Measurements from ENCODE around the gene AGAP3. TPM values are rescaled to one million over a fixed set of nuclear protein-coding genes. Genes with fewer than 3 reads are reported as not detected.

Gene AGAP3
- total RNA-seq, 8 experiments from 2014 or later, result 34.1 to 84.7 (median 57.2) TPM

DNA sequence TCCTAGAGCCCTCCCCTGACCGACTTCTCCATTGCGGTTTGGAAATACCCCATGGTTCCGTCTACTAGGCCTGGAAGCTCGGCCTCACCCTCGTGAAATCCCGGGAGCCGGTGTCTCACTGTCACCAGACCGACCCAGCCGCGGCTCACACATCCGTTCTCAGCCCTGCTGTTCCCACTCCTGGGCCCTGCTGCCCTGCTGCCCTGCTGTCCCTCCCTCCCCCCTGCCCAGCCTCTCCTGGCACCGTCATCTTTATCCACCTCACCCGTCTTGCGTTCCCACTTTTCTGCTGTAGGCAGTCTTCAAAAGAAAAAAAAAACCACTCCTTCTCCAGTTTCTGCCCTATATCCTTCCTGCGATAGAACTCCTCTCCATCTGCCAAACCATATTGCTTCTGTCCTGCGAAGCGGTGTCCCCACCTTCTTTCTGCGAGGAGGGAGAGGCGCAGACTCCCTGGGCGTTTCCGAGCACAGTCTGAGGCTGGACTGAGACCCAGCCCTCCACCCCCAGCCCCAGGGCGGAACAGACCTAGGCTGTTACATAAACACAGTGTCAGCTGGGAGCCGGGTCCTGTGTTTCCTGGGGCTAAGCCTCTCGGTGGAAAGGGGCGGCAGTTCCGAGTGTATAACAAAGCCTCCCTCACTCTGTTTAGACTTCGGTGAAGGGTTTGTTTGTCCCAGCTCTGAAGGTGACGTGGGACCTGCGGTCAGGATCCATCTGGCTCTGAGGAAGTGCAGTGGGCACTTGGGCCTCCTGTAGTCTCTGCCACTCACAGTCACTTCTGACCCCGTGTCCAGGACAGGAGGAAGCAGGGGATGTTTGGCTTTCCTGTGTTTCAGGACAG is 2.8 kb downstream of the AGAP3 start:
- in situ Hi-C loops (cut with MboI; ENCODE audit: low pct_unique_long_range_greater_than_20kb in 2 of 9, low sequenced_read_pairs in 9 of 9, unreplicated experiment in 9 of 9), result no loop called here
- WGBS, 10 experiments, result 0 to 31% (median 15%) methylated on average over 1 to 14 of the region's 30 CpGs; no CpG with 5 or more reads in 2 of the 10 experiments
- ATAC-seq (replicated peaks in 6 of 8), result peak; percentile 23 to 56 (median 46)
- Histone ChIP-seq H3K4me1 (replicated peaks in 1 of 2) (peaks cover 22 to 27% of the 10 kb centered on the region in 2 donors), H3K4me3 (peak overlapping the region; percentile 54 to 87 (median 71)), H3K27ac (no peak overlapping the region)

DNA sequence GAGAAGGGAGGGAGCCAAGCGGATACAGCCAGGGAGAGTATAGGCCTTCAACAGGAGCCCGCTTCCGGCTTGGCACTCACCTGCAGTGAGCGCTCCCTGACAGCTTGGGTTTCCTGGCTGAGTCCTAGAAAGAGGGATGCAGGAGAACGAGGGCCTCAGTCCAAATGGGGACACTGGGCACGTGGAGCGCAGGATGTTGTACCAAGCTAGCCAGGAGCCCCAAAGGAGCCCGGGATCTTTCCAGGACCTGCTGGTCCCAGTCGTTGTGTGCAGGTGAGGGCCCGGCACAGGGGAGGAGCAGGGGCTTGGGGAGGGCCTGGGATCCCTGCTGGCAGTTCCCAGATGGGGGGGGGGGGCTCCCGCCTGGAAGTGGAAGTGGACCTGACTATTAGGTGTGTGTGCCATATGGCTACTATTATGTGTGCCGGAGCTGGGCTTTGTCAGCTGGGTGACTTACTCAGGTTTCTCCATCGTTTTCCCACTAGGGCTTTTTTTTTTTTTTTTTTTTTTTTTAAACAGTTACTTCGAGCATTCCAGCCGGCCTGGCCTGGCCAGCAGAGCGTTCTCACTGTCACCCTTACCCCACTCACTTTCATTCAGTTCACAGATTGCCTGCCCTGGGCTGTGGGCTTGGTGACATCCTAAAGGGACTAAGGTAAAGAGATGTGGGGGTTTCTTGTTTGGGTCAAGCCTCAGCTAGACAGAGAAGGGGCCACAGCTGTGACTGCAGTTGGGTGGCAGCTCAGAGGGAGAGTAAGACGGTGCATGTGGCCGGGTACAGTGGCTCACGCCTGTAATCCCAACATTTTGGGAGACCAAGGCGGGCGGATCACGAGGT is 3.8 kb downstream of the AGAP3 start:
- in situ Hi-C loops (cut with MboI; ENCODE audit: low pct_unique_long_range_greater_than_20kb in 2 of 9, low sequenced_read_pairs in 9 of 9, unreplicated experiment in 9 of 9), result no loop called here
- no peak overlapping the region for H3K27ac ChIP-seq
- no peak for ATAC-seq (replicated peaks in 6 of 8)
- H3K4me3 ChIP-seq, result no peak overlapping the region
- peaks cover 22 to 27% of the 10 kb centered on the region in 2 donors for H3K4me1 ChIP-seq (replicated peaks in 1 of 2)
- WGBS, 10 experiments, result 68 to 100% (median 89%) methylated on average over 1 to 7 of the region's 22 CpGs; no CpG with 5 or more reads in 3 of the 10 experiments

DNA sequence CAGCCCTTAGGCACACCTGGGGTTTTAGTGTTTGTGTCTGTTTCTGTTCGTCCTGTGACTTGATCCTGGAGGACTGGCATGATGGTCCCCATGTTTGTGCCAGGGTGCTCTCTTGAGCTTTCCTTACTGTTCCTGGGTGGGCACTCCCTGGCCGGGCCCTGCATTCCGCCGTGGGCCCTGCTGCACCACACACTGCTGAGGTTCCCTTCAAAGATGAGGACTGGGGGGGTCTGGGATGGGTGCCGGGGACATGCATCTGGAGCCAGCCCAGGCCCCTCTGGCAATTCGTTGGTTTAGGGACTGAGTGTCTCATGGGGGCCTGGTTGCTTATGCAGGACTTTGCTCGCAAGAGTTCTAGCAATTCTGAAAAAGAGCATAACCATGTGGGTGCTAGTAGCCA is 4.7 kb downstream of the AGAP3 start:
- in situ Hi-C loops (cut with MboI; ENCODE audit: low pct_unique_long_range_greater_than_20kb in 2 of 9, low sequenced_read_pairs in 9 of 9, unreplicated experiment in 9 of 9), result no loop called here
- H3K4me1 ChIP-seq (replicated peaks in 1 of 2), result peaks cover 20 to 22% of the 10 kb centered on the region in 2 donors
- ATAC-seq (replicated peaks in 6 of 8), result no peak
- no peak overlapping the region for H3K27ac ChIP-seq
- H3K4me3 ChIP-seq, result no peak overlapping the region
- WGBS, 10 experiments, result 80 to 100% (median 83%) methylated on average over 1 to 2 of the region's 7 CpGs; no CpG with 5 or more reads in 7 of the 10 experiments

DNA sequence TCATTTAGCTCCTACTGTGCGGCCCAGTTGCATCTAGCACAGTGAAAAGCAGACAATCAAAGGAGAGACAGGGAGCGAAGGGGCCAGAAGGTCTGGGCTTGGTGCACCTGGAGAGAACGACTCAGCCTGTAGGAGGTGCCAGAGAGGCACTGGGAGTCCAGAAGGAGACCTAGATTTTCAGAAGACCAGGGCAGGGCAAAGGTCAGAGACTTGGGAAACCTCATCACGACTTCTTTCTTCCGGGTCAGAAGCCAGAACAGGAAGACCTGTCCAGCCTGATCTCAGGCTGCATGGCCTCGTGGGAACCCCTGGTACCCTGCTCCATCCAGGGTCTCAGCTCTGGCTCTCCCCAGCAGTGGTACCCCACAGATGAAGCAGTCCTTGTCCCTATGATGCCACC is 5.2 kb downstream of the AGAP3 start:
- in situ Hi-C loops (cut with MboI; ENCODE audit: low pct_unique_long_range_greater_than_20kb in 2 of 9, low sequenced_read_pairs in 9 of 9, unreplicated experiment in 9 of 9), result no loop called here
- Histone ChIP-seq H3K4me1 (replicated peaks in 1 of 2) (peaks cover 20 to 22% of the 10 kb centered on the region in 2 donors), H3K27ac (no peak overlapping the region), H3K4me3 (no peak overlapping the region)
- no peak for ATAC-seq (replicated peaks in 6 of 8)
- 8 to 86% (median 48%) methylated on average over 1 to 4 of the region's 6 CpGs; no CpG with 5 or more reads in 3 of the 10 experiments for WGBS, 10 experiments

DNA sequence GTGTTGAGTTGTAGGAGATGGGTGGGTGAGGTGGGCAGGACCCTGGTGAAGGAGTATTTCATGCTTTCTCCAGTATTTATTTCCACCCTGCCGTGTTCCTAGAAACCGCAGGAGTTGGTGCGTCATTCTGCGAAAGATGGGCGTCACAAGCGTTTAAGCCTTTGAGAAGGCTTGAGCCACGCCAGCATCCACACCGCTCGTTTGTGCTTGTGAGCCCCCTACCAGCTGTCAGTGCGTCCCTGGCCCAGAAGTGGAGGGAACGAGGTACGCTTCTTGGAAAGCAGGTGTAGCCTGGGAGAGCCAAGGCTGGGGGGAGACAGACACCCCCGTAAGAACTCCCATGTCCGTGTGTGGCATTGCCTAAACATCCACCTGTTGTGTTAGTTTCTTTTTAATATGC is 5.7 kb downstream of the AGAP3 start:
- ATAC-seq (replicated peaks in 6 of 8), result no peak
- no peak overlapping the region for H3K4me3 ChIP-seq

DNA sequence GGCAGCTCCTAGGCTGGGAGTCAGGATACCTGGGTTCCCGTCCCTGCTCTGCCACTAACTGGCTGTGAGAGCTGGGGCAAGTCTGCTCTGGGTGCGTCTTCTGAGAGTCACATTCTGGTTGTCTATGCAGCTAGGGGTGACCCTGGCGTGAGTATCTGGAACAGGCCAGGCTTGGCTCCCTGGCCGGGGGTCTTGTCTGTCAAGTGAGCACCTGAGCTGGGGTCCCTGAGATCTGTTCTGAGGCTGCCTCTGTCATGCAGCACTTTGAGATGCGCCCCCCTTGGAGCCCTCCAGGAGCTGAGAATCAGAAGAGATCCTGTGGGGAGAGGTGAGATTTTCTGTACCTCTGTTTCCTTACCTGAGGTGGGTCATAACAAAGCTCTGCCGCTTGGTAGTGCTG is 7.5 kb downstream of the AGAP3 start:
- H3K4me3 ChIP-seq, result no peak overlapping the region
- no peak overlapping the region for H3K27ac ChIP-seq
- in situ Hi-C loops (cut with MboI; ENCODE audit: low pct_unique_long_range_greater_than_20kb in 2 of 9, low sequenced_read_pairs in 9 of 9, unreplicated experiment in 9 of 9), result no loop called here
- WGBS, 10 experiments, result 94 to 100% (median 98%) methylated on average over 1 to 6 of the region's 6 CpGs; no CpG with 5 or more reads in 4 of the 10 experiments
- H3K4me1 ChIP-seq (replicated peaks in 1 of 2), result peaks cover 12 to 14% of the 10 kb centered on the region in 2 donors
- ATAC-seq (replicated peaks in 6 of 8), result no peak

More for the DNA sequence above, 5.7 kb downstream of the AGAP3 start:
- in situ Hi-C loops (cut with MboI; ENCODE audit: low pct_unique_long_range_greater_than_20kb in 2 of 9, low sequenced_read_pairs in 9 of 9, unreplicated experiment in 9 of 9), result no loop called here
- H3K27ac ChIP-seq, result no peak overlapping the region
- WGBS, 10 experiments, result 88 to 100% (median 95%) methylated on average over 1 to 14 of the region's 14 CpGs; no CpG with 5 or more reads in 4 of the 10 experiments
- H3K4me1 ChIP-seq (replicated peaks in 1 of 2), result peaks cover 20 to 22% of the 10 kb centered on the region in 2 donors

DNA sequence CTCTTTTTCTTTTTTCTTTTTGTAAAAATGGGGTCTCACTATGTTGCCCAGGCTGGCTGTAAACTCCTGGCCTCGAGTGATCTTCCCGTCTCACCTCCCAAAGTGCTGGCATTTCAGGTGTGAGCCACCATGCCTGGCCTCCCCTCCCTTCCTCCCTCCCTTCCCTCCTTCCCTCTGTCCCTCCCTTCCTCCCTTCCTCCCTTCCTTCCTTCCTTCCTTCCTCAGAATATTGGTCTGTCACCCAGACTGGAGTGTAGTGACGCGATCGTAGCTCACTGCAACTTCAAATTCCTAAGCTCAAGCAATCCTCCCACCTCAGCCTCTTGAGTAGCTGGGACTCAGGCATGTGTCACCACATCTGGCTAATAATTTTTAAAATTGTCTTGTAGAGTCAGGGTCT is 8.4 kb downstream of the AGAP3 start:
- Histone ChIP-seq H3K27ac (no peak overlapping the region), H3K4me1 (replicated peaks in 1 of 2) (peaks cover 3 to 5% of the 10 kb centered on the region in 2 donors), H3K4me3 (no peak overlapping the region)
- in situ Hi-C loops (cut with MboI; ENCODE audit: low pct_unique_long_range_greater_than_20kb in 2 of 9, low sequenced_read_pairs in 9 of 9, unreplicated experiment in 9 of 9), result no loop called here
- WGBS, 10 experiments, result 85 to 93% (median 91%) methylated on average over 2 to 3 of the region's 5 CpGs; no CpG with 5 or more reads in 6 of the 10 experiments
- no peak for ATAC-seq (replicated peaks in 6 of 8)

DNA sequence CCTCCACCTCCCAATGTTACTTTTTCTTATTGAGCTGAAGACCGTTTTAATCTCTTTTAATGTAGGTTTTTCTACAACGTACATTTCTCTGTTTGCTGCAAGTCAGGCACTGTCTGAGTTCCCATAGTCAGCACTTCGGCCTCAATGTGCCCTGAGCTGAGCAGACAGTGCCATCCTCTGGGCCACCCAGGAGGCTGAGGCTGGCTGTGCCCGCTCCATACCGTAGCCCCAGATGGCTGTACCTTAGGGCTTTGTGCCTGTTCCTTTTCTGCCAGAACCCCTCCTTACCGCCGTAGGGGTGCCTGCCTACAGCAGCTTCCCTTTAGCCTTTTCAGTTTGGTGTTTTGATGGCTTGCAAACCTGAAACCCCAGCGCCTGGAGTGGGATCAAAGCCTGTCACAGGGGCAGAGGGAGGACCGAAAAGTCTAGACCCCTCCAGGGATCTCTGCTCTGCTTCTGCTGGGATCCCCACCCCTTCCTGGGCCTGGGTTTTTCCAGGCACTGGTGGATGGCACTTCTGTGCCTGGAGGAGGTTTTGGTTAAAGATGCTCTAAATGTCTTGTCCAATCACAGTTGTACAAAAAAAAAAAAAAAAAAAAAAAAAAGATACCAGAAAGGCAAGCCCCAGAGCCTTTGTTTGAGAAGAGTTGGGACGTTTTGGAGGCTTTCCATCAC is 9.0 kb downstream of the AGAP3 start:
- 33 to 94% (median 71%) methylated on average over 1 to 8 of the region's 10 CpGs; no CpG with 5 or more reads in 2 of the 10 experiments for WGBS, 10 experiments
- H3K4me1 ChIP-seq (replicated peaks in 1 of 2), result no peaks in the 10 kb centered on the region
- ATAC-seq (replicated peaks in 6 of 8), result no peak
- H3K4me3 ChIP-seq, result no peak overlapping the region
- in situ Hi-C loops (cut with MboI; ENCODE audit: low pct_unique_long_range_greater_than_20kb in 2 of 9, low sequenced_read_pairs in 9 of 9, unreplicated experiment in 9 of 9), result no loop called here
- no peak overlapping the region for H3K27ac ChIP-seq

DNA sequence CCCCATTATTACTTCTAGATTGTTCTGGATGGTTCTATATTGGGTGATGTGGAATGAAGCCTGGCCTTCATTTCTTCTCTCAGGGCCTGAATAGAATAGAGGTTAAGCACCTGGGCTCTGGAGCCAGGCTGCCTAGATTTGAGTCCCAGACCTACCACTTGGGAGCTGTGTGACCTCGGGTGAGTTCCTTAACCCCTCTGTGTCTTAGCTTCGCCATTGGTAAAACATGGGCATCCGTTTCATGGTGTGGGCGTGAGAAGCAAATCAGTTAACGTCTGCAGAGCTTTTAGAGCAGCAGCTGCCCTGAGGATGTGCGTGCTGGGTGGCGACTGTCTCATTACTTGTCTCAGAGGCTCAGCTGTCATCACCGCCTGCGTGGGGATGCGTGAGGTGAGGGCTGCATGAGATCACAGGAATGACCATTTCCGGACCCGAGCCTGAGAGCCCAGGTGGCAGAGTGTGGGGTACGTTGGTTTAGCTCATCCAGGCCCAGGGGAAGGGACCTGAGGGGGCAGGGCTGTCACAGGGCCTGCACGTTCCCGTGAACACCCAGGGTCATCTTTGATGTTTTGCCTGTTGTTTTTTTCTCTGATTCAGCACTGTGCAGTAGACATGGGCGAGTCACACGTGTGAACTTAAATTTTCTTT is 9.7 kb downstream of the AGAP3 start:
- Histone ChIP-seq H3K4me1 (replicated peaks in 1 of 2) (no peaks in the 10 kb centered on the region), H3K27ac (no peak overlapping the region), H3K4me3 (no peak overlapping the region)
- peak in 5 of 8 experiments; percentile 61 to 91 (median 77) for ATAC-seq (replicated peaks in 6 of 8)
- 40 to 97% (median 84%) methylated on average over 3 to 12 of the region's 17 CpGs; no CpG with 5 or more reads in 2 of the 10 experiments for WGBS, 10 experiments
- in situ Hi-C loops (cut with MboI; ENCODE audit: low pct_unique_long_range_greater_than_20kb in 2 of 9, low sequenced_read_pairs in 9 of 9, unreplicated experiment in 9 of 9), result no loop called here

DNA sequence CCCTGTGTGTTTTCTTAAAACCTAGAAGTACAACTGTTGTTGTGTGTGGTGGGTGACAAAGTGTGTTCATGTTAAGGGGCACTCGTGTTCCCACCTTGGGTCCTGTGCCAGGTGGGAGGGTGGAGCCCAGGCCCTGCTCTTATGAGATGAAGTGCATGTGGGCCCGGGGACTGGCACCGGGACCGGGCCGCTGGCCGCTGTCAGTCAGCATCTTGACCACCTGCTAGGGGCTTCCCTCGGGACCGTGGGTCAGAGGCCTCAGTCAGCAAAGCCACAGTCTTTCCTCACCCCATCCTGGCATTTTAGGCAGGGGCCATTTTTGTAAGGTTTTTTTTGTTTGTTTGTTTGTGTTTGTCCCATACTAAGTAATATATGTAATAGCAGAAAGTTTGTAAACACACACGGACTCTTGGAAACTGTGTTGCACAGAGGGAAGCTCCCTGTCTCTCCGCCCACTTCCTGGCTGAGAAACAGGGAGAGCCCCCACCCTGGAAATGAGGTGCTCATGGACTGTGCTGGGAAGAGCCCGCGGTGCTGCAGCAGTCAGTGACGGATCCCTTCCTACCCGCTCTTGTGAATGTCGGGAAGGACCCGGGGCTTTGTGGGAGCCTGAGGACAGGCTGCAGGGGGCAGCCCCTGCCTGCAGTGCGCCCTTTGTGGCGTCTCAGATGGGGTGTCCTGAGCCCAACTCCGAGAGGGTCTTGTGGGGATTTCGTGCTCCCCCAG is 13.4 kb downstream of the AGAP3 start:
- peaks cover 0 to 4% of the 10 kb centered on the region in 2 donors for H3K4me1 ChIP-seq (replicated peaks in 1 of 2)
- WGBS, 10 experiments, result 20 to 100% (median 67%) methylated on average over 1 to 17 of the region's 20 CpGs; no CpG with 5 or more reads in 5 of the 10 experiments
- no peak overlapping the region for H3K27ac ChIP-seq
- H3K4me3 ChIP-seq, result no peak overlapping the region
- in situ Hi-C loops (cut with MboI; ENCODE audit: low pct_unique_long_range_greater_than_20kb in 2 of 9, low sequenced_read_pairs in 9 of 9, unreplicated experiment in 9 of 9), result no loop called here
- peak in 3 of 8 experiments; percentile 36 to 64 (median 59) for ATAC-seq (replicated peaks in 6 of 8)

DNA sequence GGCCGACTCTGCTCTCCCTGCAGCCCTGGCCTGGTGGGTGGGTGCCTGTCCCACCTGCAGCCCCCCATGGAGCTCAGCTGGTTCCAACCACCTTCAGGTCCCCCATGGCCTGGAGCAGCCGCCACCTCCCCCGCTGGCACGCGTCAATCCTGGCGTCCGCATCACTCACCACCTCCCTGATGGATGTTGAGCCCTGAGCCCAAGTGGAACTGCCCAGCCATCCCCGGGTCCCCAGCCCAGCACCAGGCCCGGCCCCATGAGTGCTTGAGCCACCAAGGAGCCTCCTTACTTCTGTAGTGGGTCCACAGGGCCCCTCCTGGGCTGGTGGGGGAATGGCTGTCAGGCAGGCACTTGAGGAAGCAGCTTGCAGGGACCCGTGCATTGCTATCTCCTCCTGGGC is 14.6 kb downstream of the AGAP3 start:
- Histone ChIP-seq H3K4me1 (replicated peaks in 1 of 2) (peaks cover 0 to 4% of the 10 kb centered on the region in 2 donors), H3K27ac (no peak overlapping the region), H3K4me3 (no peak overlapping the region)
- ATAC-seq (replicated peaks in 6 of 8), result no peak
- WGBS, 10 experiments, result 81% methylated on average over 4 of the region's 10 CpGs; no CpG with 5 or more reads in 9 of the 10 experiments
- in situ Hi-C loops (cut with MboI; ENCODE audit: low pct_unique_long_range_greater_than_20kb in 2 of 9, low sequenced_read_pairs in 9 of 9, unreplicated experiment in 9 of 9), result no loop called here
